NCI-H2029 (cell line): Measurements from ENCODE around the gene DYRK1B.
"Not testable (repeated sequence)": the region's sequence is repeated elsewhere in the genome, so short reads cannot be mapped to it uniquely, and the experiment has no call there.

Experiments
- DNase-seq: peaks from one replicate; lab custom pipeline; 2025; lab: John Stamatoyannopoulos, UW

The DYRK1B gene

GRCh38 chr19:39810424-39810823 is 23.5 kb downstream of the DYRK1B start:
- no peak for DNase-seq

GRCh38 chr19:39809368-39809767 is 24.6 kb downstream of the DYRK1B start:
- DNase-seq = no peak

GRCh38 chr19:39808688-39809087 is 25.3 kb downstream of the DYRK1B start:
- DNase-seq = not testable (repeated sequence)

GRCh38 chr19:39807846-39808364 is 26.1 kb downstream of the DYRK1B start:
- no peak for DNase-seq

GRCh38 chr19:39805104-39805503 is 28.9 kb downstream of the DYRK1B start:
- peak; percentile 19 for DNase-seq

GRCh38 chr19:39802958-39803357 is 31.0 kb downstream of the DYRK1B start:
- DNase-seq = no peak

GRCh38 chr19:39797083-39797482 is 36.9 kb downstream of the DYRK1B start:
- DNase-seq = no peak

- DNase-seq = no peak
These were observed 37.9 kb downstream of the DYRK1B start for GRCh38 chr19:39796000-39796498.

GRCh38 chr19:39795001-39795400 is 39.0 kb downstream of the DYRK1B start:
- no peak for DNase-seq

- DNase-seq = peak; percentile 67
These were observed 40.9 kb downstream of the DYRK1B start for GRCh38 chr19:39792999-39793546.

GRCh38 chr19:39788244-39788643 is 45.7 kb downstream of the DYRK1B start:
- no peak for DNase-seq

- no peak for DNase-seq
These were observed 53.1 kb downstream of the DYRK1B start for GRCh38 chr19:39780894-39781293.

GRCh38 chr19:39778763-39779162 is 55.2 kb downstream of the DYRK1B start, which contains the start of gene LEUTX:
Gene LEUTX (plus strand): TSS chr19:39778854. CDS start chr19:39778921, 67 bp downstream.
- no peak for DNase-seq
